GM23338 (cell line): ENCODE data around the gene IMMP1L. TPM values are rescaled to one million over a fixed set of nuclear protein-coding genes. Genes with fewer than 3 reads are reported as not detected.

Experiments
- ATAC-seq: fragments of 200-7000 bp; cut with Tn5 transposase; 3 replicates; pipeline ENCODE4 v1.9.1; 2020
- DNase-seq: peaks from one replicate; pipeline ENCODE4 v3.0.0-alpha.2; 2015; ENCODE audit warnings: low spot score
- H2AFZ ChIP-seq: fragments of 200-600 bp; sonication (generic); 2 replicates; pipeline ENCODE4 v1.8.0; 2016; ENCODE audit warnings: antibody characterized with exemption, mild to moderate bottlenecking, moderate library complexity
- H3F3A ChIP-seq: fragments of 200-600 bp; sonication (generic); replicated peaks from 2 replicates; pipeline ENCODE4 v1.8.0; 2017; ENCODE audit warnings: antibody characterized with exemption, mixed run types, low read depth
- H3K27ac ChIP-seq: fragments of 200-600 bp; sonication (generic); 2 replicates; pipeline ENCODE4 v1.6.1; 2016; ENCODE audit warnings: low read depth
- H3K27me3 ChIP-seq: fragments of 200-600 bp; sonication (generic); 2 replicates; pipeline ENCODE4 v1.8.0; 2016; ENCODE audit warnings: mild to moderate bottlenecking, mixed run types, moderate library complexity; ENCODE audit not compliant: insufficient read depth
- H3K36me3 ChIP-seq: fragments of 200-600 bp; sonication (generic); 2 replicates; pipeline ENCODE4 v1.8.0; 2016; ENCODE audit warnings: mild to moderate bottlenecking; ENCODE audit not compliant: insufficient read depth
- H3K4me1 ChIP-seq: fragments of 200-600 bp; sonication (generic); 2 replicates; pipeline ENCODE4 v1.8.0; 2016; ENCODE audit warnings: mild to moderate bottlenecking, moderate library complexity; ENCODE audit not compliant: insufficient read depth
- H3K4me2 ChIP-seq: fragments of 200-600 bp; sonication (generic); 2 replicates; pipeline ENCODE4 v1.7.1; 2017; ENCODE audit warnings: mixed run types
- H3K4me3 ChIP-seq: fragments of 200-600 bp; sonication (generic); 2 replicates; pipeline ENCODE4 v1.6.1; 2016; ENCODE audit warnings: mixed run types
- H3K79me2 ChIP-seq: fragments of 200-600 bp; sonication (generic); replicated peaks from 2 replicates; pipeline ENCODE4 v1.8.0; 2017; ENCODE audit warnings: mild to moderate bottlenecking; ENCODE audit not compliant: insufficient read depth
- H3K9me2 ChIP-seq: fragments of 200-600 bp; sonication (generic); 2 replicates; pipeline ENCODE4 v1.8.0; 2017; ENCODE audit not compliant: insufficient read depth
- H4K20me1 ChIP-seq: fragments of 200-600 bp; sonication (generic); replicated peaks from 2 replicates; pipeline ENCODE4 v1.8.0; 2017; ENCODE audit warnings: mild to moderate bottlenecking; ENCODE audit not compliant: insufficient read depth
- H3K27ac Mint-ChIP-seq: 2 replicates; pipeline ENCODE4 v1.8.0; 2020; ENCODE audit warnings: inconsistent platforms, mild to moderate bottlenecking, moderate library complexity, mixed read lengths
- H3K27me3 Mint-ChIP-seq: 3 replicates; pipeline ENCODE4 v1.8.0; 2022; ENCODE audit warnings: low read depth, mild to moderate bottlenecking, moderate library complexity, mixed read lengths, inconsistent platforms; ENCODE audit not compliant: insufficient read depth, poor library complexity
- H3K36me3 Mint-ChIP-seq: 3 replicates; pipeline ENCODE4 v1.8.0; 2021; ENCODE audit warnings: low read depth, mild to moderate bottlenecking, inconsistent platforms, moderate library complexity, mixed read lengths
- H3K4me1 Mint-ChIP-seq: 3 replicates; pipeline ENCODE4 v1.8.0; 2020; ENCODE audit warnings: mild to moderate bottlenecking, inconsistent platforms, mixed read lengths
- H3K4me3 Mint-ChIP-seq: 3 replicates; pipeline ENCODE4 v1.8.0; 2021; ENCODE audit warnings: moderate library complexity, mild to moderate bottlenecking, inconsistent platforms, mixed read lengths
- H3K9me3 Mint-ChIP-seq: 3 replicates; pipeline ENCODE4 v1.8.0; 2020; ENCODE audit warnings: moderate library complexity, mild to moderate bottlenecking, inconsistent platforms, mixed read lengths
- CREB1 ChIP-seq: fragments of 250-450 bp; sonication (Bioruptor Pico); IDR thresholded peaks from 2 replicates; pipeline ENCODE4 v1.5.0; 2020; ENCODE audit warnings: low read depth, mild to moderate bottlenecking, moderate library complexity
- CTCF ChIP-seq, 2 experiments: fragments of 200-600 bp in 1 of 2; sonication (generic) in 1 of 2; conservative IDR thresholded peaks; 2 replicates each; pipeline versions ENCODE4 v1.5.1 to v1.6.1; 2016 to 2017; ENCODE audit warnings: antibody characterized with exemption in 2 of 2, low read depth in 2 of 2, mild to moderate bottlenecking in 2 of 2, moderate library complexity in 1 of 2
- ETS1 ChIP-seq: IDR thresholded peaks from 2 replicates; pipeline ENCODE4 v1.6.1; 2016; ENCODE audit warnings: antibody characterized with exemption
- EZH2 ChIP-seq: fragments of 200-600 bp; sonication (generic); IDR thresholded peaks from one replicate; pipeline ENCODE4 v1.8.0; 2017; ENCODE audit warnings: antibody characterized with exemption, mild to moderate bottlenecking, low read depth; ENCODE audit not compliant: unreplicated experiment
- EZH2phosphoT487 ChIP-seq: fragments of 200-600 bp; sonication (generic); IDR thresholded peaks from one replicate; pipeline ENCODE4 v1.8.1; 2018; ENCODE audit warnings: antibody characterized with exemption; ENCODE audit not compliant: unreplicated experiment
- JUNB ChIP-seq: IDR thresholded peaks from one replicate; pipeline ENCODE4 v1.6.1; 2016; ENCODE audit warnings: antibody characterized with exemption; ENCODE audit not compliant: unreplicated experiment
- NANOG ChIP-seq: IDR thresholded peaks from 2 replicates; pipeline ENCODE4 v1.6.1; 2016; ENCODE audit warnings: antibody characterized with exemption, borderline replicate concordance
- POLR2AphosphoS5 ChIP-seq: IDR thresholded peaks from 2 replicates; pipeline ENCODE4 v1.6.1; 2016; ENCODE audit warnings: antibody characterized with exemption, low read depth
- STAT1 ChIP-seq: IDR thresholded peaks from one replicate; pipeline ENCODE4 v1.6.1; 2016; ENCODE audit warnings: antibody characterized with exemption; ENCODE audit not compliant: unreplicated experiment
- ZNF331 ChIP-seq: fragments of 250-450 bp; sonication (Bioruptor Pico); IDR thresholded peaks from 2 replicates; pipeline ENCODE4 v1.5.0; 2020; ENCODE audit warnings: low read depth, mild to moderate bottlenecking, moderate library complexity
- polyA plus RNA-seq: library from polyadenylated mRNA; unstranded; fragments of >200 nt; fragmentation: Nextera tagmentation; extraction: Ambion mirVana; gene quantifications from 2 replicates; pipeline ENCODE4 v1.2.1, GENCODE V29; 2016
- total RNA-seq: library from RNA; depleted of rRNA; stranded (reverse); fragments of >200 nt; shearing (Covaris generic); gene quantifications from 2 replicates; pipeline ENCODE4 v1.2.3, GENCODE V29; 2014
- TF ChIP-seq, protein P1 (sequence below): fragments of 250-450 bp; sonication (Bioruptor Pico); IDR thresholded peaks from 2 replicates; pipeline ENCODE4 v1.5.0; 2020; ENCODE audit warnings: mild to moderate bottlenecking, moderate library complexity
- TF ChIP-seq, protein P2 (sequence below): IDR thresholded peaks from one replicate; pipeline ENCODE4 v1.6.1; 2018; ENCODE audit warnings: antibody characterized with exemption; ENCODE audit not compliant: unreplicated experiment

The IMMP1L gene
- total and polyA plus RNA-seq, 2 experiments from 2014 or later = 23.9 to 154 TPM

GRCh38 chr11:31449040-31449439, 60.4 kb downstream of the IMMP1L start (continued):
- no peak for TF ChIP-seq STAT1

DNA sequence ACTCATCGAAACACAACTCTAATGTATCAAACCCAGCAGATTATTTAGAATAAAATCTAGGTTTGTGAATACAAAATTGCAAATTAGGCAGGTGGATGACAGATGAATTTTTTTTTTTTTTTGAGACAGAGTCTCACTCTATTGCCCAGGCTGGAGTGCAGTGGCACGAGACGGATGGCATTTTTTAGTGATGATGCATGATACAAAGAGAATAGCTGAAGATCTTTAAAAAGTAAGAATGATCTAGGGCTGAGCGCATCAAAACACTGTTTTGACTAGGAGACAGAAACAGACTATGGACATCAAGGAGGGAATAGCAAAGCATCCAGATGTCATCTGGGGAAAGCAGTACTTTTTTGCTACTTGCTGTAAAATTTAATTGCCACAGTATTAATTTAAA, 63.8 kb downstream of the IMMP1L start:
- Mint-ChIP-seq H3K4me3 (no peak overlapping the region), H3K27me3 (no peaks in the 10 kb centered on the region), H3K27ac (no peak overlapping the region), H3K36me3 (peaks cover 3% of the 10 kb centered on the region; the same call in 2 of the 3 replicates), H3K9me3 (no peaks in the 10 kb centered on the region), H3K4me1 (peaks cover 24% of the 10 kb centered on the region)
- H2AFZ ChIP-seq = no peak overlapping the region
- DNase-seq (no peak), ATAC-seq (no peak)
- no peak overlapping the region for H3K4me2 ChIP-seq
- H3K79me2 ChIP-seq = no peaks in the 10 kb centered on the region
- peaks cover 9% of the 10 kb centered on the region; the same call in 1 of the 2 replicates for H3K4me1 ChIP-seq
- no peaks in the 10 kb centered on the region for H3F3A ChIP-seq
- H3K27ac ChIP-seq = no peak overlapping the region
- H3K27me3 ChIP-seq = no peaks in the 10 kb centered on the region
- 0 out of 2 replicates have a peak, but pooled peaks cover 5% of the 10 kb centered on the region for H4K20me1 ChIP-seq
- H3K9me2 ChIP-seq = no peaks in the 10 kb centered on the region
- TF ChIP-seq ZNF331 (CRISPR knock-in tag) (no peak), JUNB (no peak), CTCF (conservative IDR thresholded peaks at IDR 0.05; ENCODE audit: low read depth in 2 of 2) (no peak), POLR2AphosphoS5 (no peak), EZH2 (no peak), NANOG (no peak), EZH2phosphoT487 (no peak), CREB1 (no peak), ETS1 (no peak), STAT1 (no peak)
- TF ChIP-seq, protein P1, sequence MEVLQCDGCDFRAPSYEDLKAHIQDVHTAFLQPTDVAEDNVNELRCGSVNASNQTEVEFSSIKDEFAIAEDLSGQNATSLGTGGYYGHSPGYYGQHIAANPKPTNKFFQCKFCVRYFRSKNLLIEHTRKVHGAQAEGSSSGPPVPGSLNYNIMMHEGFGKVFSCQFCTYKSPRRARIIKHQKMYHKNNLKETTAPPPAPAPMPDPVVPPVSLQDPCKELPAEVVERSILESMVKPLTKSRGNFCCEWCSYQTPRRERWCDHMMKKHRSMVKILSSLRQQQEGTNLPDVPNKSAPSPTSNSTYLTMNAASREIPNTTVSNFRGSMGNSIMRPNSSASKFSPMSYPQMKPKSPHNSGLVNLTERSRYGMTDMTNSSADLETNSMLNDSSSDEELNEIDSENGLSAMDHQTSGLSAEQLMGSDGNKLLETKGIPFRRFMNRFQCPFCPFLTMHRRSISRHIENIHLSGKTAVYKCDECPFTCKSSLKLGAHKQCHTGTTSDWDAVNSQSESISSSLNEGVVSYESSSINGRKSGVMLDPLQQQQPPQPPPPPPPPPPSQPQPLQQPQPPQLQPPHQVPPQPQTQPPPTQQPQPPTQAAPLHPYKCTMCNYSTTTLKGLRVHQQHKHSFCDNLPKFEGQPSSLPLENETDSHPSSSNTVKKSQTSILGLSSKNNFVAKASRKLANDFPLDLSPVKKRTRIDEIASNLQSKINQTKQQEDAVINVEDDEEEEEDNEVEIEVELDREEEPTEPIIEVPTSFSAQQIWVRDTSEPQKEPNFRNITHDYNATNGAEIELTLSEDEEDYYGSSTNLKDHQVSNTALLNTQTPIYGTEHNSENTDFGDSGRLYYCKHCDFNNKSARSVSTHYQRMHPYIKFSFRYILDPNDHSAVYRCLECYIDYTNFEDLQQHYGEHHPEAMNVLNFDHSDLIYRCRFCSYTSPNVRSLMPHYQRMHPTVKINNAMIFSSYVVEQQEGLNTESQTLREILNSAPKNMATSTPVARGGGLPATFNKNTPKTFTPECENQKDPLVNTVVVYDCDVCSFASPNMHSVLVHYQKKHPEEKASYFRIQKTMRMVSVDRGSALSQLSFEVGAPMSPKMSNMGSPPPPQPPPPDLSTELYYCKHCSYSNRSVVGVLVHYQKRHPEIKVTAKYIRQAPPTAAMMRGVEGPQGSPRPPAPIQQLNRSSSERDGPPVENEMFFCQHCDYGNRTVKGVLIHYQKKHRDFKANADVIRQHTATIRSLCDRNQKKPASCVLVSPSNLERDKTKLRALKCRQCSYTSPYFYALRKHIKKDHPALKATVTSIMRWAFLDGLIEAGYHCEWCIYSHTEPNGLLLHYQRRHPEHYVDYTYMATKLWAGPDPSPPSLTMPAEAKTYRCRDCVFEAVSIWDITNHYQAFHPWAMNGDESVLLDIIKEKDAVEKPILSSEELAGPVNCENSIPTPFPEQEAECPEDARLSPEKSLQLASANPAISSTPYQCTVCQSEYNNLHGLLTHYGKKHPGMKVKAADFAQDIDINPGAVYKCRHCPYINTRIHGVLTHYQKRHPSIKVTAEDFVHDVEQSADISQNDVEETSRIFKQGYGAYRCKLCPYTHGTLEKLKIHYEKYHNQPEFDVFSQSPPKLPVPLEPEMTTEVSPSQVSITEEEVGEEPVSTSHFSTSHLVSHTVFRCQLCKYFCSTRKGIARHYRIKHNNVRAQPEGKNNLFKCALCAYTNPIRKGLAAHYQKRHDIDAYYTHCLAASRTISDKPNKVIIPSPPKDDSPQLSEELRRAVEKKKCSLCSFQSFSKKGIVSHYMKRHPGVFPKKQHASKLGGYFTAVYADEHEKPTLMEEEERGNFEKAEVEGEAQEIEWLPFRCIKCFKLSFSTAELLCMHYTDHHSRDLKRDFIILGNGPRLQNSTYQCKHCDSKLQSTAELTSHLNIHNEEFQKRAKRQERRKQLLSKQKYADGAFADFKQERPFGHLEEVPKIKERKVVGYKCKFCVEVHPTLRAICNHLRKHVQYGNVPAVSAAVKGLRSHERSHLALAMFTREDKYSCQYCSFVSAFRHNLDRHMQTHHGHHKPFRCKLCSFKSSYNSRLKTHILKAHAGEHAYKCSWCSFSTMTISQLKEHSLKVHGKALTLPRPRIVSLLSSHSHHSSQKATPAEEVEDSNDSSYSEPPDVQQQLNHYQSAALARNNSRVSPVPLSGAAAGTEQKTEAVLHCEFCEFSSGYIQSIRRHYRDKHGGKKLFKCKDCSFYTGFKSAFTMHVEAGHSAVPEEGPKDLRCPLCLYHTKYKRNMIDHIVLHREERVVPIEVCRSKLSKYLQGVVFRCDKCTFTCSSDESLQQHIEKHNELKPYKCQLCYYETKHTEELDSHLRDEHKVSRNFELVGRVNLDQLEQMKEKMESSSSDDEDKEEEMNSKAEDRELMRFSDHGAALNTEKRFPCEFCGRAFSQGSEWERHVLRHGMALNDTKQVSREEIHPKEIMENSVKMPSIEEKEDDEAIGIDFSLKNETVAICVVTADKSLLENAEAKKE (CRISPR knock-in tag) = no peak
- TF ChIP-seq, protein P2, sequence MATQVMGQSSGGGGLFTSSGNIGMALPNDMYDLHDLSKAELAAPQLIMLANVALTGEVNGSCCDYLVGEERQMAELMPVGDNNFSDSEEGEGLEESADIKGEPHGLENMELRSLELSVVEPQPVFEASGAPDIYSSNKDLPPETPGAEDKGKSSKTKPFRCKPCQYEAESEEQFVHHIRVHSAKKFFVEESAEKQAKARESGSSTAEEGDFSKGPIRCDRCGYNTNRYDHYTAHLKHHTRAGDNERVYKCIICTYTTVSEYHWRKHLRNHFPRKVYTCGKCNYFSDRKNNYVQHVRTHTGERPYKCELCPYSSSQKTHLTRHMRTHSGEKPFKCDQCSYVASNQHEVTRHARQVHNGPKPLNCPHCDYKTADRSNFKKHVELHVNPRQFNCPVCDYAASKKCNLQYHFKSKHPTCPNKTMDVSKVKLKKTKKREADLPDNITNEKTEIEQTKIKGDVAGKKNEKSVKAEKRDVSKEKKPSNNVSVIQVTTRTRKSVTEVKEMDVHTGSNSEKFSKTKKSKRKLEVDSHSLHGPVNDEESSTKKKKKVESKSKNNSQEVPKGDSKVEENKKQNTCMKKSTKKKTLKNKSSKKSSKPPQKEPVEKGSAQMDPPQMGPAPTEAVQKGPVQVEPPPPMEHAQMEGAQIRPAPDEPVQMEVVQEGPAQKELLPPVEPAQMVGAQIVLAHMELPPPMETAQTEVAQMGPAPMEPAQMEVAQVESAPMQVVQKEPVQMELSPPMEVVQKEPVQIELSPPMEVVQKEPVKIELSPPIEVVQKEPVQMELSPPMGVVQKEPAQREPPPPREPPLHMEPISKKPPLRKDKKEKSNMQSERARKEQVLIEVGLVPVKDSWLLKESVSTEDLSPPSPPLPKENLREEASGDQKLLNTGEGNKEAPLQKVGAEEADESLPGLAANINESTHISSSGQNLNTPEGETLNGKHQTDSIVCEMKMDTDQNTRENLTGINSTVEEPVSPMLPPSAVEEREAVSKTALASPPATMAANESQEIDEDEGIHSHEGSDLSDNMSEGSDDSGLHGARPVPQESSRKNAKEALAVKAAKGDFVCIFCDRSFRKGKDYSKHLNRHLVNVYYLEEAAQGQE = no peak
- no peaks in the 10 kb centered on the region for H3K36me3 ChIP-seq
- no peak overlapping the region for H3K4me3 ChIP-seq
